ENCODE measurements around the gene KCNH1.

KCNH1 gene

DNA sequence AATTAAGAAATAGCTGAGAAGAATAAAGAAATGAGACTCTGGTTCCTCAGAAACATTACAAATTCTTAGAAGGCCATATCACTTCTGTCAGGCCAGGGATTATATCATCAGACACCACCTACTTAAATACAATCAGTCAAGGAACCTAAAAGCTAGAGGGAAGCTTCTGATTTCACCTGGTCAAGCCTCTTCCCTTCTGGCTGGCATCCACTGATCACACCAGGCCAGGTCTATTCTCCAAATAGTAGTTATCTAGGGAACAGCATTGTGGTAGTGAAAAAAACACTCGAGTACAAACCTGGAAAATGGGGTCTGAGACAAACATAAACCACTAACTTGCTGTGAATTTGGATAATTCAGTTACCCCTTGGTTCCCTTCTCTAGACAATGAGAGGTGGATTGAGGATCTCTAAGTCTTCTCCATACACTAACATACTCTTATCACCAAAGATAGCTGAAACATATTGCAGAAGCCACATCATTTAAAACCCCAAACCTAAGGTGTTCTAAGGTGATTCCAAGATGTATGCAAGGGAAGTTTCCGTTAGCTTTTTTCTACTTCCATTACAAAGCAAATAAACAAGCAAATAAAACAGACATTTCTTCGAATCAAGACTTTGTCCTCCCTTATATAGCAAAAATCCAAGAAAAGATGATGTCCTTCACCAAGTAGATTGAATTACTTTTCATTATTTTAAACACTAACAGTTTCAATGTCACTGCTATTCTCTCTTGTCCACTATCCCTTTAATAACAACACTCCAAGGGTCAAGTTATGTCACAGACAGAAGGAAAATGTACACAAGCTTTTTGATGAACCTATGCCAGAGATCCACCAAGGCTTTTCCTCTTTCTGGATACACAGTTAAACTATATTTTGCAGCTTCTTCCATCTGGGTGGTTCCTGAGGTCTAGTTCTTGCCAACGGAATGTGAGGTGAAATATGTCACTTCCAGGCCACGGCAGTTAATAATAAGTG is 212.9 kb downstream of the KCNH1 start:
- no peak for DNase-seq (ENCODE audit: low read depth)

DNA sequence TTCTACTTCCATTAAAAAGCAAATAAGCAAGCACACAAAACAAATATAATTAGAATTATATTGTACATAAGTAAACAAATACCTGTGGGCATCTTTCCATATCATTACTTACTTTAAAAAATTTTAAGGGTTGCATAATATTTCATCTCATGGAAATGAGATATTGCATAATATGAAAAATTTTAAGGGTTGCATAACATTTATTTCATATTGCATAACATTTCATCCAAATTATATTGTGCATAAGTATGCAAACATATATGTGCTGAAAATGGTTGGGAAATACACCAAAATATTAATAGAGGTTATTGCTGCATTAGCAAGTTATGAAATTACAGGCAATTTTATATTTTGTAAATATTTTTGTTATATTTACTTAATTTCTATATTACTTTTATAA is 213.7 kb downstream of the KCNH1 start:
- DNase-seq (ENCODE audit: low read depth) = no peak

DNA sequence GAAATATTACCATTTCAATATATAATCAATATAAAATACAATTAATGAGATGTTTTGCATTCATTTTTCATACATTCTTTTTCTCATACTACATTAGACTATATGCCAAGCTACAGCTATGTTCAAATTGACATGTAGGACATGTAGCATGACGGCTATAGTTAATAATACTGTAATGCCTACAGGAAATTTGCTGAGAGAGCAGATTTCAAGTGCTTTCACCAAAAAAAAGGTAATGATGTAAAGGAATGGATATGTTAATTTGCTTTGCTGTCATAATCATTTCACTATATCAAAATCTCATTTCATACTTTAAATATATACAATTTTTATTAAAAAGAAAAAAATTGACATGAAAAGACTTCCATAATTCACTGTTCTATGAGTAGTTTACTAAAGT is 215.1 kb downstream of the KCNH1 start:
- no peak for DNase-seq (ENCODE audit: low read depth)

DNA sequence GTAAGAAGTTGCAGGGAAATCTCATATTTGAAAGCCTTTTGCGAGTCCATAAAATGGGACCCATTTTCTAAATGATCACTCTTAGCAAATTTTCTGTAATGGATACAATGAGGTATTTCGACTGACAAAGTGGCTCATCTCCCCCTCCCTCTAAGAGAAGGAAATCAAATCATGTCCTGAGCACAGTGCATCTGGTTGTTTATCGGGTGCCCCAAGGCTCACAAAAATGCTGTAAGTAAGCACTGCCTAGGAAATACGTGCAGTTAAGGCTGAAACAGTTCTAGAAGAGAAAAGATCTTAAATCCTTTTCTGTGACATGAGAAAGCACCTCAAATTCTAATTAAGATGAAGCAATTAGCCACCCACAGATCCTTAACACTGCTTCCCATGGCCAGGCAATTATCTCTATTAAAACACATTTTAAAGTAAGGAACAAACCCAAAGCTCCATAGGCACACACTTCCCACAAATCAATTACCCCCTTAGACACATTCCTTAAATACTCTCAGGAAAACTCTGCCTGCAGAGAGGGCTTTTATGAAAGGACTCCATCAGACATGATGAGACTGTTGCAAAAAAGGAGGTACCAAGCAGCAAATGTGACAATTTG is 216.3 kb downstream of the KCNH1 start:
- no peak for DNase-seq (ENCODE audit: low read depth)

DNA sequence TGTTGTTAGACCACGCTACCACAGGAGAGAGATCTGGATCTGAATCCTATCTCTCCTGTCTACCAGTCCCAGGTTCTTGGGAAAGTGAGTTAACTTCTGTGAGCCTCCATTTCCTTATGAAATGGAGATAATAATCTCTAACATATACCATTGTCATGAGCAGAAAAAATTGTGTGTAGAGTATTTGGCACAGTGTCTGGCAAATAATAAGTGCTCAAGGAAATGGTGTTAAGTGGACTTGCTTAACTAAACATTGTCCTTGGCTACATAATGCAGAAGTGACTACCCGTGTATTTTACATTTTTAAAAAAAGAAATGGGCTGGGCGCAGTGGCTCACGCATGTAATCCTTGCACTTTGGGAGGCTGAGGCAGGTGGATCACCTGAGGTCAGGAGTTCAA is 217.4 kb downstream of the KCNH1 start:
- no peak for DNase-seq (ENCODE audit: low read depth)

DNA sequence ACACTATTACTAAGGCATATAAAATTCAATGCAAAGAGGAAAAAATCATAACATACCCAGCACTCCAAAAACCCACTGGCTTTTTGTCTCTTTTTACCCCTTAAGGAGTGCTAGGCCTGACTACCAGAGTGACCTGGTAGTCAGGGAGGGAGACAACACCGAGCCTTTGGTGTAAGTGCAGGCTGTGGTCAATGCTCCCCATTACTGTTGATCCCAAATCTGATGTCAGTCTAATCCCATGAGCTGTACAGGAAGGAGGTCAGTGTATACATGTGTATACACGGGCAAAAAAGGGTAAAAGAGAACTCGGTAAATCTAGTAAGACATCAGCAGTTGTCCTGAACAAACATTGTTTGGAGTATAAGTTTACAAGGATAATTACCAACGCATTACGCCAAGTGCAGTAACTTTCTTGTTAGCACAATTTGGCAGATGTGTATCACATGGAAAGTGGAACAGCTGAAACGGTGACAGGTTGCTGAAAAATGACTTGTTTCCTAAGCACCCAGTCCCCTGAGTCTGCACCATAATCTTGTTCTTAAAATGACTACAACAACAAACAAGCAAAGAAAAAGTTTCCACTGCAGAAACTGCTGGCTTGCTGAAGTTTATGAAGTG is 217.9 kb downstream of the KCNH1 start:
- no peak for DNase-seq (ENCODE audit: low read depth)

GRCh38 chr1:210912752-210913151 is 221.2 kb downstream of the KCNH1 start:
- DNase-seq (ENCODE audit: low read depth) = no peak

DNA sequence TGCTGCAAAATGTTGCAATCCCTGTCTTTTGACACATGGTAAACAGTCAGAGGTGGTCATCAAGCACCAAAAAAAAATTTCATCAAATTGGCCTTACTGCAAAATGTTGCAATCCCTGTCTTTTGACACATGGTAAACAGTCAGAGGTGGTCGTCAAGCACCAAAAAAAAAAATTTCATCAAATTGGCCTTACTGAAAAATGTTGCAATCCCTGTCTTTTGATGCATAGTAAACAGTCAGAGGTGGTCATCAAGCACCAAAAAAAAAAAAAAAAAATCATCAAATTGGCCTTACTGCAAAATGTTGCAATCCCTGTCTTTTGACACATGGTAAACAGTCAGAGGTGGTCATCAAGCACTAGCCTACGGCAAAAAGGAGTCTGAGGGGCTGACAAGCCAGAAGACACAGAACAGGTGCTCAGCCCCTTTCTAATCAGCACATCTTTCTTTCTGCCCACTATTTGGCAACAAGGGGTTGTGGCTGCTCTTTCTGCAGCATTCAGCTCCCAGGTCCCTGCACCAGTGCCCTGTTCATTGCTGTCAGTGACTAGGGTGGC is 223.8 kb downstream of the KCNH1 start:
- no peak for DNase-seq (ENCODE audit: low read depth)

- no peak for DNase-seq (ENCODE audit: low read depth)
These were observed 225.2 kb downstream of the KCNH1 start for GRCh38 chr1:210908791-210909190.

GRCh38 chr1:210908257-210908656 is 225.7 kb downstream of the KCNH1 start:
- DNase-seq (ENCODE audit: low read depth) = no peak

DNA sequence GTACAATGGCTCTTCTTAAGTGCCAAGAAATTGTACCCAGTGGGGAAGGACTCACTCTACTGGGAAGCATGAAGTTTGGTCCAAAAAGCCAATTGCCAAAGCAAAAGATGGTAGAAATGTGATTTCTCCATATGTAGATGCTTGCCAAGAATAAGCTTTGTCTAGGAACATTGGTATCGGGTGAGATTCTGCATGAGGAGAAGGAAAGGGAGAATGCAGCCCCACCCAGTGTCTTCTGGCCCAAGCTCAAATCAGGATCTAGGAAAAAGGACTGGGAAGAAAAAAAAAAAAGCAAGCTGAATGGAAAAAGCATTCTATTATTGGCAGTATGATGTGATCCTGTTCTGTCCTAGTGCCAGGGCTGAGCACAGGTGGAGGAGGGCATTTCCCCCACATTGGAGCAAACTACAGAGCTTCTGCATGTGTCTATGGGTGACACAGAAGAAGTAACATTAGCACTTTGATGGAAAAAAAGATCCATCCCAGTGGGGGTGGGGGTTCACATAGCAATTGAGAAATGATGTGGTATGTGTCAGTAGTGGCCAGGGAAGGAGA is 226.6 kb downstream of the KCNH1 start:
- no peak for DNase-seq (ENCODE audit: low read depth)

DNA sequence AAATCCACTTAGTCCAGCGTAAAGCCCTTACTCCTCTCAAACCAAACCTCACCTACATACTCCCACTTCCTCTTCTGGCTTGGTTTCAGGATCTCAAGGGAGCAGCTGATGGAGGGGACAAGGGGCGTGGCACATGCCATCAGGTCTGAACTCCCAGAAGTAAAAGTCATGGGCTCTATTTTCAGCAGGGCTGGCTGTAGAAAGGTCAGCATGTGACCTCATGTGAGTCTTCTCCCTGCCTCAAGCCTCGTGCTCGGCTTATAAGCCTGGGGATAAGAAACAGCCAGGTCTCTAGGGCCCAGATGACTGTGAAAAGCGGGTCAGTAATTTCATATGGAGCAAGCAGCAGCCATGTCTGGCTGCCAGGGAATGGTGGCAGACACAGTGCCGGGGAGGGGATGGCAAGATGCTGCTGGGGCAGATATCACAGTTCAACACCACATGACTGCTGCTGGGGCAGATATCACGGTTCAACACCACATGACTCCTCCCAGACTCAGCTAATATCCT is 227.9 kb downstream of the KCNH1 start:
- no peak for DNase-seq (ENCODE audit: low read depth)

DNA sequence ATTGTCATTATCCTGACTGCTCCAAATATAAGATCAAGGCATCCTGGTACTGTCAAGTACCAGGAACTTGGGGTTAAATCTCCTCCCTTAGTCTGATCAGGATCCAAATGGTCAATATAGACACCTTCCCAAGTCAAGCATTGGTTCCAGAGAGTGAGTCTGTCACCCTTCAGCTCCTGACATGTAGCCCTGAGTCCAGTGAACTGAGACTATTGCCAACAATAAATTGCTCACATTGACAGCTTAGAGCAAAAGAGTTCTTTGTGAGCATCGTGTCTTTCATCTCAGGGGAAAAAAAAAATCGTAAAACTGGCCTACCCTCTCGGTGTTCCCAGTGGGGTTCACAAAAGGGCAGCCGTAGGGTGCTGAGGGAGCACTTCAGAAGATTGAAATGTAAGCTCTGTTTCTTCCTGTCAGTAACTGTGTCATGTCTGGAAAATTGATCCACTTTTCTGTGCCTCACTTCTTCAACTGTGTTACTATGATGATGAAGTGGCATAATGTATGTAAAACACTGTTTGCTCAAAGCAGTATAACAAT is 228.5 kb downstream of the KCNH1 start:
- no peak for DNase-seq (ENCODE audit: low read depth)

DNA sequence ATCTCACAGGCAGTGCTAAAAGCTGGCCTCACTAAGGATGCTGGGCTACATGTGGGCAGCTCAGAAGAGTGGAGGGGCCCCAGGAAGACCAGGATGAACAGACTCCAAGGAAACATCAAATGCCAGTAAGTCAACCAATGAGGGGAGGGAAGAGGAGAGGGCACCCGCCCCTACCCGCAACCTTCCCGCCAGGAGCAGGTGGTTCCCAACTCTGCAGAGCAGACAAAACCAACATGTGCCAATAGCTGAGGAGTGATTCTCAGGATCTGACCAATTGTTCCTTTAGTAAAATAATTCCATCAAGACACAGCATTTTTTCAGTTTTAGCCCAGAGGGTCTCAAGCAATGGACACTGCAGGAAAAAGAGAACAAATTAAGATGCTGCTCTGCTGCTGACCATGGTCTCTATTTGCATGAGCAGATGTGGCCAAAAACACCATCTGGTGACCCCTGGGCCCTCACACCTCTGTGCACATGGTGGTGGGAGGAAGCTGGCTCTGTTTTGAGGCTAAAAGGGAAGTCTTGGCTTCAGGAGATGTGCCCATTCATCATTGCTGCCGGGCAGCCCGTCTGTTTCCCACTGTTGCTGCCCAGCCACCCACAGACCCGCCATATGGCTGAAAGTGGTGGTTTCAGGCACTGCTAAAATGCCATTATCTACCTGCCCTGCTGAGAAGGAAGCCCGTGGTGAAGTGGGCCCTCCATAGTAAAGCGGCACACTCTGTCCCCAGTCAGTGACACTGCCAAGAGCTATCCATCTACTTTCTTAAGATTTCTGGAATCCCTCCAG is 231.8 kb downstream of the KCNH1 start:
- no peak for DNase-seq (ENCODE audit: low read depth)

GRCh38 chr1:210900820-210901219 is 233.1 kb downstream of the KCNH1 start:
- no peak for DNase-seq (ENCODE audit: low read depth)

DNA sequence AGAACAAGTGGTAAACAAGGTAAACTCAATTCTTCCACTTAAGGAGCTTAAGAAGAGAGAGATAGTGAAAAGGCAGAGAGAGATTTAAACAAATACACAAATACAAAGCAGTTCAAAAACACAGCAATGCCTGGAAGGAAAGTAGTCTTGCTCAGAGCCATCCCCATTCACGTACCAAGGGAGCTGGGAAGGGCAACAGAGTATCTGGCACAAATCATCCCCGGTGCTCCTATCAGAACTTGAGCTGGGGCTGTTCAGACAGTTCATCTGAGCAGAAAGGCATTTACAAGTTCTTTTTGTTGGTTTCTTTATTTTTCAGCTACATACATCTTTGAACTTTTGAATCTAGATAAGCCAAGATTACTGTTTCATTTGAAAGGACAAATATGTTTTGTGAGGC is 233.9 kb downstream of the KCNH1 start:
- no peak for DNase-seq (ENCODE audit: low read depth)

- no peak for DNase-seq (ENCODE audit: low read depth)
These were observed 234.3 kb downstream of the KCNH1 start for GRCh38 chr1:210899676-210900075.

- no peak for DNase-seq (ENCODE audit: low read depth)
These were observed 235.5 kb downstream of the KCNH1 start for GRCh38 chr1:210898473-210898872.

- DNase-seq (ENCODE audit: low read depth) = no peak
These were observed 250.1 kb downstream of the KCNH1 start for GRCh38 chr1:210883821-210884220.

DNA sequence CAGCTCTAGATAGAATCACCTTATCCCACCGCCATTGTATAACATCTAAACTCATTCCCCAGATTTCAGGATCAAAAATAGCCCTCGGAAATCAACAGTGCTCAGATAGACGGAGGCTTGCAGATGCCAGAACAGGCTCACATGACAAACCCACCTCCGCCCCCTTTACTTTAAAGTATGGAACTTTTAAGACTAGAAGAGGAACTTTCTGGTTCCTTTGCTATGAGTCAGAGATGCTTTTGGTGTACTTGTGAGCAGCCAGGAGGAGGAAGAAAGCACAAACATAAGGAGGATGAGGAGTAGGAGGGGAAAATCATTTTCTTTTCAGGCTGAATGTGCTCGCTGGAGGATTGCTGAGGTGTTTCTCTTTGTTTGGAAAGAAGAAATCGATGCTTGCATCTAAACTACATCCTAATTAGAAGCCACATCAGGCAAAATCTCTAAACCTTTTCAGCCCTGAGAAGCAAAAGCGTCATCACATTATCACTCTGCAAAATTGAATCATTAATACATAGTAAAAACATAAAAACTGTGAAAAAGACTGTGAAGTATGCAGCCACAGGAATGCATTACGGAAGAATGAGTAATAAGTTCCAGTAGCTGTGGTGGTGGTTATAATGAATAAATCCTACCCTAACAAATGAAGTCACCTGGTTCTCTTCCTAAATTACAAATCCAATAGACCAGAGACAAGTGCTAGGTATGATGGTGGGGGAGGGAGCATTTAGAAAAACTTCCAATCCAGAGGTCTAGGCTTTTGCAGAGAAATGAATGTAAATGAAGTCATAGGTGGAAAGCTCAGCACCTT is 251.3 kb downstream of the KCNH1 start:
- DNase-seq (ENCODE audit: low read depth) = no peak
